Prostate gland (tissue), 2 donors: ENCODE results near the gene ZNF691. TPM values are rescaled to one million over a fixed set of nuclear protein-coding genes. Genes with fewer than 3 reads are reported as not detected.
"Not testable (repeated sequence)": the region's sequence is repeated elsewhere in the genome, so short reads cannot be mapped to it uniquely, and the experiment has no call there.

Experiments
- DNase-seq: peaks from one replicate; pipeline ENCODE4 v3.0.0-alpha.2; 2019; ENCODE audit warnings: low spot score
- H3K27ac ChIP-seq, 2 donors: fragments of 200-600 bp; sonication (generic); 2 replicates each; pipeline ENCODE4 v1.5.1; 2017 to 2019
- H3K27me3 ChIP-seq: fragments of 200-600 bp; sonication (generic); replicated peaks from 2 replicates; pipeline ENCODE4 v1.5.1; 2019; ENCODE audit not compliant: insufficient read depth
- H3K36me3 ChIP-seq, 2 donors: fragments of 200-600 bp; sonication (generic); 1 replicate in 1 of 2; 2 replicates in 1 of 2; pipeline versions ENCODE4 v1.5.1 to v1.8.1; 2017 to 2019
- H3K4me1 ChIP-seq: fragments of 200-600 bp; sonication (generic); replicated peaks from 2 replicates; pipeline ENCODE4 v1.5.1; 2019
- H3K4me3 ChIP-seq, 2 donors: fragments of 200-600 bp; sonication (generic); 2 replicates each; pipeline ENCODE4 v1.5.1; 2017 to 2019
- H3K9me3 ChIP-seq: fragments of 200-600 bp; sonication (generic); 2 replicates; pipeline ENCODE4 v1.5.1; 2017
- CTCF ChIP-seq, 4 experiments: fragments of 200-600 bp in 2 of 4; fragments of 450-650 bp in 2 of 4; sonication (generic) in 2 of 4; IDR thresholded peaks; 1 replicate in 3 of 4; 2 replicates in 1 of 4; pipeline ENCODE4 v1.5.1; 2016 to 2019; ENCODE audit warnings: antibody characterized with exemption in 4 of 4, mild to moderate bottlenecking in 2 of 4, moderate library complexity in 2 of 4
- POLR2A ChIP-seq: fragments of 450-650 bp; IDR thresholded peaks from one replicate; pipeline ENCODE4 v1.6.1; 2016; ENCODE audit warnings: antibody characterized with exemption, mild to moderate bottlenecking
- POLR2AphosphoS5 ChIP-seq: sonication (generic); formaldehyde crosslinking; IDR thresholded peaks from one replicate; pipeline ENCODE4 v1.6.1; 2017; ENCODE audit warnings: antibody characterized with exemption
- WGBS: methylation state at CpG from one replicate; pipeline ENCODE4 v1.1.5; 2018; 5-methylcytosine and 5-hydroxymethylcytosine counted together
- intact Hi-C: fragments of 100-400 bp; cut with DNase I; formaldehyde crosslinking; loops from one replicate; pipeline ENCODE4 v1.14.2; 2022
- total RNA-seq, 2 donors: library from RNA; depleted of rRNA; stranded (reverse); fragments of >200 nt; gene quantifications; one replicate each; pipeline ENCODE4 v1.1.0, GENCODE V29; 2016

The ZNF691 gene
- total RNA-seq, 2 donors from 2014 or later, result 16.0 to 19.5 TPM

- Histone ChIP-seq H3K27ac (no peak overlapping the region), H3K36me3 (no peaks in the 10 kb centered on the region), H3K4me3 (no peak overlapping the region), H3K4me1 (no peaks in the 10 kb centered on the region), H3K27me3 (no peaks in the 10 kb centered on the region), H3K9me3 (no peaks in the 10 kb centered on the region)
- no peak for DNase-seq
- TF ChIP-seq POLR2AphosphoS5 (no peak), POLR2A (no peak), CTCF (IDR thresholded peaks at IDR 0.05) (no peak)
- intact Hi-C loops, result no loop called here
- 93% methylated on average over 29 of the region's 31 CpGs for WGBS
Observed at GRCh38 chr1:42888013-42888633, 41.7 kb downstream of the ZNF691 start.

DNA sequence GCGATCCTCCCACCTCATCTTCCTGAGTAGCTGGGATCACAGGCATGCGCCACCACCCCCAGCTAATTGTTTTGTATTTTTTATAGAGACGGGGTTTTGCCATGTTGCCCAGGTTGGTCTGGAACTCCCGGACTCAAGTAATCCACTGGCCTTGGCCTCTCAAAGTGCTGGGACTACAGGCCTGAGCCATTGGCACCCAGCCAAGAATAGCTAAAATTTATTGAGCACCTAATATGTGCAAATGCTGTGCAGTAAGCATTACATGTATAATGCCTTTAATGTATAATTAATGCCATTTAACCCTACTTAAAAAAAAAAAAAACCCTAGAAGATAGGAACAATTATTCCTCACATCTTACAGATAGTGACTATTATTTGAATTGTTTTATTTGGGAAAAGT lies 42.9 kb downstream of the ZNF691 start:
- WGBS, result 82% methylated on average over 4 of the region's 4 CpGs

GRCh38 chr1:42891465-42892138 lies 45.2 kb downstream of the ZNF691 start:
- H3K9me3 ChIP-seq, result no peaks in the 10 kb centered on the region
- H3K27me3 ChIP-seq, result no peaks in the 10 kb centered on the region
- H3K4me1 ChIP-seq, result no peaks in the 10 kb centered on the region
- TF ChIP-seq CTCF (IDR thresholded peaks at IDR 0.05) (no peak), POLR2A (no peak), POLR2AphosphoS5 (no peak)
- no peak overlapping the region for H3K27ac ChIP-seq
- H3K4me3 ChIP-seq, result no peak overlapping the region
- 44% methylated on average over 5 of the region's 5 CpGs for WGBS
- intact Hi-C loops, result no loop called here
- H3K36me3 ChIP-seq, result no peaks in the 10 kb centered on the region
- no peak for DNase-seq

More for the DNA sequence above, 42.9 kb downstream of the ZNF691 start:
- Histone ChIP-seq H3K27me3 (no peaks in the 10 kb centered on the region), H3K27ac (no peak overlapping the region), H3K36me3 (no peaks in the 10 kb centered on the region), H3K4me1 (no peaks in the 10 kb centered on the region), H3K9me3 (no peaks in the 10 kb centered on the region), H3K4me3 (no peak overlapping the region)
- intact Hi-C loops, result no loop called here
- TF ChIP-seq POLR2A, result no peak
- no peak for TF ChIP-seq POLR2AphosphoS5
- TF ChIP-seq CTCF (IDR thresholded peaks at IDR 0.05), result no peak
- DNase-seq, result no peak

DNA sequence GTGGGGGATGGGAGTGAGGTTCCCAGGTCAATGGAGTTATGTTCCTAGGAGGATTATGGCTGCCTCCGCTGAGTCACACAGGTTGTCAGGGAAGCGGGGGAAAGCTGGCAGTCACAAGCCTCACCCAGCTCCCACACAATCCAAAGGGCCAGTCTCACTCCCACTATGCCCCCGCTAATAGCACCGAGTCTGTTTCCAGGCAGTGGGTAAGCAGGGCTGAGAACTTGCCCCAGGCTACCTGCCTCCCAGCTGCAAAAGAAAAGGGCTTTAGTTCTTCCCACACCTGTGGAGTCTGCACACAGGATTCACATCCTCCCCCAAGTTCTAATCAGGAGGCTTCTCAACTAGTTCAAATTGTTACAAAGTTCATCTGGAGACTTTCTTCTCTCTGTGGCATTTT lies 53.5 kb downstream of the ZNF691 start:
- H3K27ac ChIP-seq, DNase-seq, H3K9me3 ChIP-seq, H3K27me3 ChIP-seq, H3K4me1 ChIP-seq, H3K4me3 ChIP-seq, H3K36me3 ChIP-seq, intact Hi-C loops: not testable (repeated sequence)
- 79% methylated on average over 4 of the region's 4 CpGs for WGBS

Other genes starting within 250 kb of the ZNF691 start
- 10 to 100 TPM; 31.9 to 39.4 TPM for gene PPIH, start 188.2 kb upstream of the ZNF691 start, total RNA-seq
- 100 to 1,000 TPM; 325 to 406 TPM for gene YBX1, start 164.2 kb upstream of the ZNF691 start, total RNA-seq
- gene CLDN19, start 106.4 kb upstream of the ZNF691 start, total RNA-seq, result 1 to 10 TPM; 1.1 to 1.5 TPM
- 10 to 100 TPM; 21.0 to 52.1 TPM for gene P3H1, start 79.6 kb upstream of the ZNF691 start, total RNA-seq
- gene C1orf50, start 79.4 kb upstream of the ZNF691 start, total RNA-seq, result 1 to 10 TPM; 3.3 to 3.6 TPM
- gene TMEM269, start 61.6 kb upstream of the ZNF691 start, total RNA-seq, result under 1 TPM; 0.14 to 0.62 TPM
- 10 to 100 TPM; 14.3 to 15.5 TPM for gene ERMAP, start 29.5 kb upstream of the ZNF691 start, total RNA-seq
- gene SVBP, start 29.2 kb upstream of the ZNF691 start, total RNA-seq, result 10 to 100 TPM; 15.0 to 42.5 TPM
- 100 to 1,000 TPM in 1 of 2 donors, 10 to 100 TPM in 1; 83.9 to 159 TPM for gene SLC2A1, start 112.3 kb downstream of the ZNF691 start, total RNA-seq